SK-N-SH treated with all-trans-retinoic acid at 6 μM for 48 hours (cell line): ENCODE data around the gene SDC1.

Source experiments
- ATAC-seq: fragments of 200-7000 bp; cut with Tn5 transposase; 3 replicates; pipeline ENCODE4 v1.9.1; 2020; ENCODE audit warnings: mild to moderate bottlenecking, moderate library complexity
- ARNTL ChIP-seq: fragments of 450-650 bp; formaldehyde crosslinking; IDR thresholded peaks from 2 replicates; pipeline ENCODE4 v1.5.0; 2020; ENCODE audit warnings: low read depth, mild to moderate bottlenecking, moderate library complexity, borderline replicate concordance
- BACH2 ChIP-seq: fragments of 250-450 bp; sonication (Bioruptor Pico); IDR thresholded peaks from 2 replicates; pipeline ENCODE4 v1.9.0; 2021; ENCODE audit warnings: mild to moderate bottlenecking, borderline replicate concordance
- CSDC2 ChIP-seq: fragments of 250-450 bp; sonication (Bioruptor Pico); IDR thresholded peaks from 2 replicates; pipeline ENCODE4 v1.5.0; 2020; ENCODE audit warnings: mild to moderate bottlenecking, moderate library complexity
- ESRRG ChIP-seq: fragments of 250-450 bp; sonication (Bioruptor Pico); IDR thresholded peaks from 2 replicates; pipeline ENCODE4 v1.6.1; 2021; ENCODE audit warnings: mild to moderate bottlenecking
- GLIS3 ChIP-seq: fragments of 250-450 bp; sonication (Bioruptor Pico); IDR thresholded peaks from 2 replicates; pipeline ENCODE4 v1.5.0; 2020; ENCODE audit warnings: mild to moderate bottlenecking, moderate library complexity
- ISL1 ChIP-seq: fragments of 250-450 bp; sonication (Bioruptor Pico); IDR thresholded peaks from 2 replicates; pipeline ENCODE4 v2.1.2; 2022; ENCODE audit warnings: mild to moderate bottlenecking, moderate library complexity
- OSR1 ChIP-seq: fragments of 250-450 bp; sonication (Bioruptor Pico); IDR thresholded peaks from 2 replicates; pipeline ENCODE4 v1.8.0; 2022; ENCODE audit warnings: moderate library complexity, mild to moderate bottlenecking, inconsistent platforms
- PPARA ChIP-seq: fragments of 250-450 bp; sonication (Bioruptor Pico); IDR thresholded peaks from 2 replicates; pipeline ENCODE4 v1.5.0; 2020; ENCODE audit warnings: mild to moderate bottlenecking, borderline replicate concordance
- RARB ChIP-seq: fragments of 250-450 bp; sonication (Bioruptor Pico); IDR thresholded peaks from 2 replicates; pipeline ENCODE4 v1.8.0; 2021; ENCODE audit warnings: mild to moderate bottlenecking, moderate library complexity
- SNAI2 ChIP-seq: fragments of 250-450 bp; sonication (Bioruptor Pico); IDR thresholded peaks from 2 replicates; pipeline ENCODE4 v1.5.0; 2020; ENCODE audit warnings: mild to moderate bottlenecking, moderate library complexity
- TOX ChIP-seq: fragments of 250-450 bp; sonication (Bioruptor Pico); IDR thresholded peaks from 2 replicates; pipeline ENCODE4 v1.8.0; 2021; ENCODE audit warnings: mild to moderate bottlenecking, moderate library complexity, borderline replicate concordance
- ZC3H10 ChIP-seq: fragments of 250-450 bp; sonication (Bioruptor Pico); IDR thresholded peaks from 2 replicates; pipeline ENCODE4 v1.5.1; 2021; ENCODE audit warnings: mild to moderate bottlenecking, moderate library complexity
- ZFP3 ChIP-seq: fragments of 250-450 bp; sonication (Bioruptor Pico); IDR thresholded peaks from 2 replicates; pipeline ENCODE4 v1.5.0; 2020; ENCODE audit warnings: mild to moderate bottlenecking, moderate library complexity
- ZFP30 ChIP-seq: fragments of 450-650 bp; formaldehyde crosslinking; IDR thresholded peaks from 2 replicates; pipeline ENCODE4 v1.5.0; 2022; ENCODE audit warnings: mild to moderate bottlenecking, moderate library complexity
- ZNF565 ChIP-seq: fragments of 450-650 bp; formaldehyde crosslinking; conservative IDR thresholded peaks from 2 replicates; pipeline ENCODE4 v1.5.0; 2020; ENCODE audit warnings: low read depth, mild to moderate bottlenecking, moderate library complexity
- ZNF70 ChIP-seq: fragments of 450-650 bp; formaldehyde crosslinking; IDR thresholded peaks from 2 replicates; pipeline ENCODE4 v1.5.0; 2020; ENCODE audit warnings: mild to moderate bottlenecking, moderate library complexity
- ZNF8 ChIP-seq: fragments of 450-650 bp; formaldehyde crosslinking; IDR thresholded peaks from 2 replicates; pipeline ENCODE4 v1.5.0; 2020; ENCODE audit warnings: mild to moderate bottlenecking, moderate library complexity
- TF ChIP-seq, protein P1 (sequence below): fragments of 250-450 bp; sonication (Bioruptor Pico); IDR thresholded peaks from 2 replicates; pipeline ENCODE4 v1.5.0; 2020; ENCODE audit warnings: mild to moderate bottlenecking, moderate library complexity
- TF ChIP-seq, protein P2 (sequence below): fragments of 250-450 bp; sonication (Bioruptor Pico); IDR thresholded peaks from 2 replicates; pipeline ENCODE4 v1.8.0; 2020; ENCODE audit warnings: mild to moderate bottlenecking, moderate library complexity, borderline replicate concordance
- TF ChIP-seq, protein P3 (sequence below): fragments of 250-450 bp; sonication (Bioruptor Pico); IDR thresholded peaks from 2 replicates; pipeline ENCODE4 v1.8.0; 2021; ENCODE audit warnings: low read depth, mild to moderate bottlenecking, moderate library complexity, borderline replicate concordance
- TF ChIP-seq, protein P4 (sequence below): fragments of 250-450 bp; sonication (Bioruptor Pico); IDR thresholded peaks from 2 replicates; pipeline ENCODE4 v1.5.1; 2020; ENCODE audit warnings: low read depth, mild to moderate bottlenecking, moderate library complexity

The SDC1 gene

DNA sequence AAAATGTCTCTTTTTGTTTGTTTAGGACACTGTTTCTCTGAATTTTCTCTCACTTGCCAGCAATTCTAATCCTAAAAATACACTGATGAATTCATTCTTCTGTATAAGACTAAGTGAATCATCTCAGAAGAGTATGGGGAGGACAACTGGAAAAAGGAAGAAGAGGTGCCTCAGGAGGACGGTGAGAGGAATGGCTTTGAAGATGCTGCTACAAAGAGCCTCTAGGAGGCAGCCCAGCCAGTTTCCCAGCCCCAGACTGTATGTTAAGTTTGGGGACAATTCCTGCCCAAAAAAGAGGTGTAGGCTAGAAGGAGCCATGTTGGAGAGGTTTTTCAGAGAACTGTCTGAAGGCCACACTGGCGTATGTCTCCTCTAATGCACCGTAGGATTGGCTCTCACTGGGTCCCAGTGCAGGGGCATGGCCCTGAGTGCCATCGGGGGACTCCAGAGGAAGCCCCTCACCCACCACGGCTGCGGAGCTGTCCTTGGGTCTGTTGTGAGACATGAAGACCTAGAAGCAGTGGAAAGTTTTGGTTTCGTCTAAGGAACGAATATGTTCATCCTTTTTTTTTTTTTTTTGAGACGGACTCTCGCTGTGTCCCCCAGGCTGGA lies 3.1 kb upstream of the SDC1 start (continued):
- no peak for TF ChIP-seq ARNTL (CRISPR knock-in tag)
- no peak for TF ChIP-seq PPARA (CRISPR knock-in tag)
- no peak for TF ChIP-seq OSR1 (CRISPR knock-in tag)

DNA sequence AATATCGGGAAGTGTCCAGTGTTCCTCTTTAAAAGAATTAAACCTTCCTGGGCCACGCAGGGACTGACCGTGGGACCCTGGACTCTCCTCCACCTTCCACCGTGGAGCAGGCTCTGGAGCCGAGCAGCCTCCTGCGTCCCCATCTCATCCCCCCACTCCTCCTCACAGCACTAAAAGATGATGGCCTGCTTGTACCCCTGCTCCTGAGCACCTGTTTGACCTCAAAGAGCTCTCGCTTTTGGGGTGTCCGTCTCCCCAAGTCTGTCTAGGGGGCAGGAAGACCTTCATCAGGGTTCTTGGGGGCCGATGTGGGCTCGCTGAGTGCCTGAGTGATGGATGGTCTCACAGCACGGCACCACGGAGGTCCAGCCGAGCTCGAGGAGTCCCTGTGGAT lies 1.2 kb upstream of the SDC1 start:
- no peak for ATAC-seq
- no peak for TF ChIP-seq BACH2 (CRISPR knock-in tag)
- no peak for TF ChIP-seq CSDC2

DNA sequence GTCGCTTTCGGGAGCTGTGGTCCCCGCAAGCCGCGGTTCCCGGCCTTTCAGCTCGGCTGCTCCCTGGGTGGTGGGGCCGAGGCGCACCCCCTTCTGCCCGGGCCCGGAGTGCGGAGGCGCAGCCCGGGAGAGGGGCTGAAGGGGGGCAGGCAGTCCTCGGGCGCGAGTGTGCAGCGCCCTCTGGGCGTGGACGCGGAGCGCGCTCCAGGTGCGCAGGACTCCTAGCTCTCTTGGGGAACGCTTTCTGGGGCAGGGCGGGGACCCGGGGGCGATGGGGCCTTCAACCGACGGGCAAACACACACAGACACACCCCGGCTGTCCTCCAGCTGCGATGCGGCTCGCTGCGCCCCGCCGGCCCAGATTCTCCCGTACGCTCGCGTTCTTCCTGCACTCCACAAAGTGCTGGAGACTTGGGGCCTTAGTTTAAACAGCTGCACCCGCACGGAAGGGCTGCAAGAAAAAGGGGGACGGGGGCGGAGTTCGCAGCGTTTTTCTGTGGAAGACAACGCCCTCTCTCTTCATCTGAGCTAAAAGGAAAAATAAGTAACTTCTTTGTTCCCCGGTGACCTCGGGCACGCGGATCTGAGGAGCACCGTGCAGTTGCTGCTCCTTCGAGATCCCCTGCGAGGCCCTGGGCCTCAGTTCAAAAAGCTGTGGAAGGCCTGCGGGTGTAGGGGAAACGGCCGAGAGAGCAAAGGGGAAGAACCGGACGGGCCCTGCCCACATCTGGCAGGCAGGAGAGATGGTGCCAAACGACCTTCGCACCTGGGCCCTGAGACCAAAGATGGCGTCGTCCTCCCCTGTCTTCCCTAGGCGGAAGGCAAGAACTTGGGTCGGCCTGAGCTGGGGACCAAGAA lies 593 bp upstream of the SDC1 start:
- TF ChIP-seq, protein P1, sequence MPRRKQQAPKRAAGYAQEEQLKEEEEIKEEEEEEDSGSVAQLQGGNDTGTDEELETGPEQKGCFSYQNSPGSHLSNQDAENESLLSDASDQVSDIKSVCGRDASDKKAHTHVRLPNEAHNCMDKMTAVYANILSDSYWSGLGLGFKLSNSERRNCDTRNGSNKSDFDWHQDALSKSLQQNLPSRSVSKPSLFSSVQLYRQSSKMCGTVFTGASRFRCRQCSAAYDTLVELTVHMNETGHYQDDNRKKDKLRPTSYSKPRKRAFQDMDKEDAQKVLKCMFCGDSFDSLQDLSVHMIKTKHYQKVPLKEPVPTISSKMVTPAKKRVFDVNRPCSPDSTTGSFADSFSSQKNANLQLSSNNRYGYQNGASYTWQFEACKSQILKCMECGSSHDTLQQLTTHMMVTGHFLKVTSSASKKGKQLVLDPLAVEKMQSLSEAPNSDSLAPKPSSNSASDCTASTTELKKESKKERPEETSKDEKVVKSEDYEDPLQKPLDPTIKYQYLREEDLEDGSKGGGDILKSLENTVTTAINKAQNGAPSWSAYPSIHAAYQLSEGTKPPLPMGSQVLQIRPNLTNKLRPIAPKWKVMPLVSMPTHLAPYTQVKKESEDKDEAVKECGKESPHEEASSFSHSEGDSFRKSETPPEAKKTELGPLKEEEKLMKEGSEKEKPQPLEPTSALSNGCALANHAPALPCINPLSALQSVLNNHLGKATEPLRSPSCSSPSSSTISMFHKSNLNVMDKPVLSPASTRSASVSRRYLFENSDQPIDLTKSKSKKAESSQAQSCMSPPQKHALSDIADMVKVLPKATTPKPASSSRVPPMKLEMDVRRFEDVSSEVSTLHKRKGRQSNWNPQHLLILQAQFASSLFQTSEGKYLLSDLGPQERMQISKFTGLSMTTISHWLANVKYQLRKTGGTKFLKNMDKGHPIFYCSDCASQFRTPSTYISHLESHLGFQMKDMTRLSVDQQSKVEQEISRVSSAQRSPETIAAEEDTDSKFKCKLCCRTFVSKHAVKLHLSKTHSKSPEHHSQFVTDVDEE: 0 out of 2 replicates have a peak, but pooled peaks have one; percentile 25
- TF ChIP-seq ZNF565 (CRISPR knock-in tag) (0 out of 2 replicates have a peak, but pooled peaks have one; percentile 48), BACH2 (CRISPR knock-in tag) (no peak), CSDC2 (no peak), ARNTL (CRISPR knock-in tag) (peak; percentile 25; the same call in 1 of the 2 replicates), ESRRG (CRISPR knock-in tag) (no peak), GLIS3 (CRISPR knock-in tag) (no peak), ZFP30 (CRISPR knock-in tag) (no peak)
- TF ChIP-seq, protein P2, sequence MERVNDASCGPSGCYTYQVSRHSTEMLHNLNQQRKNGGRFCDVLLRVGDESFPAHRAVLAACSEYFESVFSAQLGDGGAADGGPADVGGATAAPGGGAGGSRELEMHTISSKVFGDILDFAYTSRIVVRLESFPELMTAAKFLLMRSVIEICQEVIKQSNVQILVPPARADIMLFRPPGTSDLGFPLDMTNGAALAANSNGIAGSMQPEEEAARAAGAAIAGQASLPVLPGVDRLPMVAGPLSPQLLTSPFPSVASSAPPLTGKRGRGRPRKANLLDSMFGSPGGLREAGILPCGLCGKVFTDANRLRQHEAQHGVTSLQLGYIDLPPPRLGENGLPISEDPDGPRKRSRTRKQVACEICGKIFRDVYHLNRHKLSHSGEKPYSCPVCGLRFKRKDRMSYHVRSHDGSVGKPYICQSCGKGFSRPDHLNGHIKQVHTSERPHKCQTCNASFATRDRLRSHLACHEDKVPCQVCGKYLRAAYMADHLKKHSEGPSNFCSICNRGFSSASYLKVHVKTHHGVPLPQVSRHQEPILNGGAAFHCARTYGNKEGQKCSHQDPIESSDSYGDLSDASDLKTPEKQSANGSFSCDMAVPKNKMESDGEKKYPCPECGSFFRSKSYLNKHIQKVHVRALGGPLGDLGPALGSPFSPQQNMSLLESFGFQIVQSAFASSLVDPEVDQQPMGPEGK (CRISPR knock-in tag): peak; percentile 68; the same call in 1 of the 2 replicates
- ATAC-seq: peak; percentile 71

DNA sequence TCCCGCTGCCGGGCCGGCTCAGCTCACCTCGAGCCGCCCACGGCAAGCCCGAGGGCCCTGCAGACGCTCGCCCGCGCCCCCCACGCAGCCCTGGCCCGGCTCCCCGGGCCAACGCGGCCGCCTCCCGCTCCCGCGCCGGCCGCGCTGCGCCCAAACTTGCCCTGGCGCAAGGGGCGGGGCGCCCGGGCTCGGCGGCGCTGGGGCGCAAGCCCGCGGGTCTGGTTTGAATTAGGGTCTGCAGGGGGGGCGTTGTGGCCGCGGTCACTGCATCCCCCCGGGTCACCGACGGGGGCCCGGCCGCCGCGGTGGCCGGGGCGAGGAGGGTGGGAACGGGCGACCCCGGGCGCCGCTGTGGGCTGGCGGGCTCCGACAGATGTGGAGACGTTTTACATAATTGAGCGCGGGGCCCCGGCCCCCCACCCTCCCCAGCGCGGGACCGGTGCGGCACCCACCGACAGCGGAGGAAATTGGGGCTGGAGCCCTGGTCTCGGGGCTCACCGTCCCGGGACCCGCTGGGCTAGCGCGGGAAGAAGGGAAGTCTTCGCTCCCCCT lies 690 bp downstream of the SDC1 start:
- ATAC-seq: peak; percentile 7
- TF ChIP-seq, protein P3, sequence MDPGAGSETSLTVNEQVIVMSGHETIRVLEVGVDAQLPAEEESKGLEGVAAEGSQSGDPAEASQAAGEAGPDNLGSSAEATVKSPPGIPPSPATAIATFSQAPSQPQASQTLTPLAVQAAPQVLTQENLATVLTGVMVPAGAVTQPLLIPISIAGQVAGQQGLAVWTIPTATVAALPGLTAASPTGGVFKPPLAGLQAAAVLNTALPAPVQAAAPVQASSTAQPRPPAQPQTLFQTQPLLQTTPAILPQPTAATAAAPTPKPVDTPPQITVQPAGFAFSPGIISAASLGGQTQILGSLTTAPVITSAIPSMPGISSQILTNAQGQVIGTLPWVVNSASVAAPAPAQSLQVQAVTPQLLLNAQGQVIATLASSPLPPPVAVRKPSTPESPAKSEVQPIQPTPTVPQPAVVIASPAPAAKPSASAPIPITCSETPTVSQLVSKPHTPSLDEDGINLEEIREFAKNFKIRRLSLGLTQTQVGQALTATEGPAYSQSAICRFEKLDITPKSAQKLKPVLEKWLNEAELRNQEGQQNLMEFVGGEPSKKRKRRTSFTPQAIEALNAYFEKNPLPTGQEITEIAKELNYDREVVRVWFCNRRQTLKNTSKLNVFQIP (CRISPR knock-in tag): no peak
- TF ChIP-seq RARB (no peak), ZFP3 (CRISPR knock-in tag) (no peak), ZC3H10 (no peak), SNAI2 (CRISPR knock-in tag) (no peak), ZNF565 (CRISPR knock-in tag) (no peak), ZNF8 (CRISPR knock-in tag) (no peak), ZNF70 (CRISPR knock-in tag) (no peak), PPARA (CRISPR knock-in tag) (no peak), CSDC2 (no peak), BACH2 (CRISPR knock-in tag) (no peak), TOX (no peak), ESRRG (CRISPR knock-in tag) (no peak), ZFP30 (CRISPR knock-in tag) (no peak), ISL1 (CRISPR knock-in tag) (no peak), OSR1 (CRISPR knock-in tag) (no peak)
- TF ChIP-seq, protein P4, sequence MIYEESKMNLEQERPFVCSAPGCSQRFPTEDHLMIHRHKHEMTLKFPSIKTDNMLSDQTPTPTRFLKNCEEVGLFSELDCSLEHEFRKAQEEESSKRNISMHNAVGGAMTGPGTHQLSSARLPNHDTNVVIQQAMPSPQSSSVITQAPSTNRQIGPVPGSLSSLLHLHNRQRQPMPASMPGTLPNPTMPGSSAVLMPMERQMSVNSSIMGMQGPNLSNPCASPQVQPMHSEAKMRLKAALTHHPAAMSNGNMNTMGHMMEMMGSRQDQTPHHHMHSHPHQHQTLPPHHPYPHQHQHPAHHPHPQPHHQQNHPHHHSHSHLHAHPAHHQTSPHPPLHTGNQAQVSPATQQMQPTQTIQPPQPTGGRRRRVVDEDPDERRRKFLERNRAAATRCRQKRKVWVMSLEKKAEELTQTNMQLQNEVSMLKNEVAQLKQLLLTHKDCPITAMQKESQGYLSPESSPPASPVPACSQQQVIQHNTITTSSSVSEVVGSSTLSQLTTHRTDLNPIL (CRISPR knock-in tag): no peak
- TF ChIP-seq, protein P2 (CRISPR knock-in tag): no peak
